Midbrain (tissue), 1 donor: ENCODE data around the gene LTO1.
A peak's percentile ranks its signal among the peaks of the same experiment; 100 is the strongest.
"Not testable (repeated sequence)": the region's sequence is repeated elsewhere in the genome, so short reads cannot be mapped to it uniquely, and the experiment has no call there.

ENCODE experiments used
- DNase-seq: peaks from one replicate; lab custom pipeline; 2025; lab: John Stamatoyannopoulos, UW

Gene LTO1

DNA sequence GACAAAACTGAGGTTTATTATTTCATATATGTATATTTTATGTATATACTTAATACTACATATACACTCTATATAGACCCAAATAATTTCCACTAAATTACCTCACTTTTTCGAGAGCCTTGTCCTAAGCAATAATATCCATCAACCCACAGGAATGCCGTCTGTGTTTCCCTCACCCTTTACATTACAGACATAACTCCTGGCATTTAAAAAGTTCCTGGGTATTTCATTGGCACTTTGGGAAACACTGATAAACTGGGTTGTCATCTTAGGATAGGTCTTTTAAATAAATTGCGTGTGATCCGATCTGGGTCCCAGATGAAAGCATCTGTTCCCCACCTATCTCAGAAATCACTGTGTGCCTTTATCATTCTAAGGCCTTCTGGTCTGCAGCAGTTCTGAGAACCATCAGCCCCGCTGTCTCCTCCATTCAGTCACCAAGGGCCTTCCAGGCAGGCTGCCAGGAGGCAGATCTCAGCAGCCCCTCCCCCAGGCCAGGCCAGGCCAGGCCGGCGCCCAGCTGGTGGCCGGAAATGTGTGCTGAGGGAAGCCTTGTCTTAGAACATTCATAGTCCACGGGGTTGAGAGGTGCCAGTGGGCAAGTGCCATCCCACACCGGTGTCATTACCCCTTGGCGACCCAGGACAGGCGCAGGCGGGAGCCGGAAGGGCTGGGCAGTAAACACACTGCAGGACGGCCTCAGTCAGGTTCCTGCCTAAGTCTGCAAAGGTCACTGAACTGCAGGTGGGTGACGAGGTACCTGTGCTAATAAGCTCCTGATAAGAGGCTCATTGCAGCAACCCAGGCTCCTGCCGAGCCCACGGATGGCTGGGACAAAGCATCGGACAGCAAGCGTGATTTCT lies 25.4 kb upstream of the LTO1 start:
- DNase-seq, result peak; percentile 62

DNA sequence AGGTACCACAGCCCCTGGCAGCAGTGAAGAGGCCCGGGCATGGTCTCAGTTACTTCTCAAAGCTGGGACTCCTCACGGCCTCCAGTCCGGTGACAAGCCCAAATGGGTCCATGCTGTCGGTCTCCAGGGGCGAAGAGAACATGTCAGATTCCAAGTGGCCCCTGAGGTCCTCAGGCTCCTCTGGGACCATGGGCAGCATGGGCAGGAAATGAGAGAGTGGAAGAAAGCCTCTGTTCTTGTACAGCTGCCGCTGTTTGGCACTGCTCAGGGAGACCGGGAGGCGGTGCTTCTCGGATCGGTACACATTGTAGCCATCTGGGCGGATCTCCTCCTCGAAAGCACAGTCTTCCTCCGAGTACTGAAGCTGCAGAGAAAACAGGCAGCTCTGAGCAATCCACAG lies 24.1 kb upstream of the LTO1 start:
- no peak for DNase-seq

DNA sequence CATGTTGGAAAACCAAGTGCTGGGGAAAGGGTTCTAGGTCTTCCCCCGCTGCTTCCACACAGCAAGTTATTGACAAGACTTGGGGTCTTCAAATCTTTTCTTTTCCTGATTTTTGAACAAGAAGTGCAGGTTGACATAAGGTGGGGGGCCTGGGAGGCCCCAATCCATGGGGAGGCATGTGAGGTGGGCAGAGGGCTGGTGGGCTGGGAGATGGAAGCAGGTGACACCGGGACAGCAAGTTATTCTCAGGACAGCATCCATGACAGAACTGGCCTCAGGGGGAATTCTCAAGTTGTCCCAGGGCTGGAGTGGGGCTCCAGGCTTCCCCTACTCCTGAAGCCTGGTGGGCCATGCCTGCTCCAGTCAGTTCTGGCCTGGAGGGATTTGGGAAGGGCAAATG lies 23.2 kb upstream of the LTO1 start:
- DNase-seq, result no peak

DNA sequence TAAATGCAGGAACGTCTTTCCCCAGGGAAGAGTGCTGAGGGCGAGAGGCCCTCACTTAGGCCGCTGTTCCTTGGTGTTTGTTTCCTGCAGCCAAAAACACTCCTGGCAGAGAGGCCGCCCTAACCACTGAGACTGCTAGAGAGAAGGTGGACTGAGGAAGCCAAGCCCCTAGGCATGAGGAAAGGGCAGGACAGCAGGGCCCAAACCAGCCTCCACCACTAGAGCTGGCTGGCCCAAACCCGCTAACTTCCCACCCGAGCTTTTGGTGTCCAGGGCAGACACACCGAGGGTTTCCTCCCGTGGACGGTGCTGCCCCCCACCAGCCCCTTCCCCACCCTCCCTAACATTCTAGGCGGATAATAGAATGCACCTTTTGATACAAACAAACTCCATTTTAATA lies 22.7 kb upstream of the LTO1 start:
- no peak for DNase-seq

DNA sequence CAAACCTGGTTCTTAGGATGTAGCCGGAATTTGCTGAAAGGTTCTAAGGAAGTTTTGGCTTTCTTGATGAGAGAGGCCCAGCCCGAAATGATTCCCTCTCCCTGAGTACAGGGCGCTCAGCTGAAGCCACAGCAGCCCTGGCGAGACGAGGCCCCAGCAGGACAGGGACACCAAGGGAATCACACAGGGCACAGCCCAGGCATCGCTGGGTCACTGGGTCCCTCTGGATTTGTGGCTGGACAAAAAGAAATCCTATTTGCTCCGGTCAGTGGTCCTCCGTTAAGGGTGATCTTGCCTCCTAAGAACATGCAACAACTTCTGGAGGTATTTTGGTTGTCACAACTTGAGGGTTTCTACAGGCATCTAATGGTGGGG lies 22.3 kb upstream of the LTO1 start:
- DNase-seq, result no peak

DNA sequence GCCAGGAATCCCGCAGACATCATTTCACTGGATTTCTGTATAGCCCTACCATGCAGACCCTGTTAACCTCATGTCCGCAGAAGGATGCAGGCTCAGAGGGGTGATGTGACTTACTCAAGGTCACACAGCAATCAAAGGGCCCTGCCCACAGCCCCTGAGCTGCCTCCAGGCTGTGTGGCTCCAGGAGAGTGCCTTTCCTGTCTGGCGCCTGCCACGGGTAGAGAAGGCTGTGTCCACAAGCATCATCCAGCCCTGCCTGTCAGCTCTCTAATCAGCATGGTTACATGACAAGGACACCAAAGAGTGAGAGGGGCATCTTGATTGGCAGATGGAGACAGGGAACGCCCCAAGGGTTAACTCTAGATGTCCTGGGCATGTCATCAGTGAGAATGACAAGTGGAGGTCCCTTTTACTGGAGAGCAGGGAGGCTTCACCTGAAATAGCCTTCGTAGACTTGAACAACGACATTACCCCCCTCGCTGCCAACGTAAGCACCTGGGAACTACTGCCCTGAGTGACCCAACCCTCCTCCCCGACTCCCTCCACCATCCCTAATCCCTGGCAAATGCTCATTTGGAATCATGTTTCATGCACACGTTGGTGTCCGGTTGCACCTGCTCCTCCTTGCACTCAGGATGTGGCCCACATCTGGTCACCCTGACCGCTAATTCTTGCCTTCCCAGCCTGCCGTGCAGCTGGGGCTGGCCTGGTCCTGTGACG lies 21.8 kb upstream of the LTO1 start:
- no peak for DNase-seq

GRCh38 chr11:69695995-69696394 lies 20.8 kb upstream of the LTO1 start:
- DNase-seq, result not testable (repeated sequence)

GRCh38 chr11:69695581-69695980 lies 20.4 kb upstream of the LTO1 start:
- no peak for DNase-seq

DNA sequence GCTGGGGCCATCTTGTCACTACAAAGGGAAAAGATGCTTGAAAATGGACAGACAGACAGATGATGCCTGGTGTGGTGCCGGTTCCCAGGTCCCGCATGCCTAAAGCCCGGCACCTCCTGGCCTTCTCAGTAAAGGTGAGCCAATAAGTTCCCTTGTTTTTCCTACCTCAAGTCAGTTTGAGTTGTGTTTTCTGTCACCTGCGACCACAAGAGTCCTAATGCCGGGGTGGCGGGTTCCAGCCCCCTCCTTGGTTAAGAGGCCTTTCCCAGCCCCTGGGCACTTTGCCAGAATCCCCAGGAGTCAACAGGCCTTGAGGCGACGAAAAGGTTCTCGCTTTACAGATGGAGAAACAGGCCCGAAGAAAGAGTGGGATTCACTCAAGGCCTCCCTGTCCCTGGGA lies 19.6 kb upstream of the LTO1 start:
- no peak for DNase-seq

GRCh38 chr11:69692422-69692821 lies 17.3 kb upstream of the LTO1 start:
- DNase-seq, result no peak

GRCh38 chr11:69691463-69691862 lies 16.3 kb upstream of the LTO1 start:
- no peak for DNase-seq

DNA sequence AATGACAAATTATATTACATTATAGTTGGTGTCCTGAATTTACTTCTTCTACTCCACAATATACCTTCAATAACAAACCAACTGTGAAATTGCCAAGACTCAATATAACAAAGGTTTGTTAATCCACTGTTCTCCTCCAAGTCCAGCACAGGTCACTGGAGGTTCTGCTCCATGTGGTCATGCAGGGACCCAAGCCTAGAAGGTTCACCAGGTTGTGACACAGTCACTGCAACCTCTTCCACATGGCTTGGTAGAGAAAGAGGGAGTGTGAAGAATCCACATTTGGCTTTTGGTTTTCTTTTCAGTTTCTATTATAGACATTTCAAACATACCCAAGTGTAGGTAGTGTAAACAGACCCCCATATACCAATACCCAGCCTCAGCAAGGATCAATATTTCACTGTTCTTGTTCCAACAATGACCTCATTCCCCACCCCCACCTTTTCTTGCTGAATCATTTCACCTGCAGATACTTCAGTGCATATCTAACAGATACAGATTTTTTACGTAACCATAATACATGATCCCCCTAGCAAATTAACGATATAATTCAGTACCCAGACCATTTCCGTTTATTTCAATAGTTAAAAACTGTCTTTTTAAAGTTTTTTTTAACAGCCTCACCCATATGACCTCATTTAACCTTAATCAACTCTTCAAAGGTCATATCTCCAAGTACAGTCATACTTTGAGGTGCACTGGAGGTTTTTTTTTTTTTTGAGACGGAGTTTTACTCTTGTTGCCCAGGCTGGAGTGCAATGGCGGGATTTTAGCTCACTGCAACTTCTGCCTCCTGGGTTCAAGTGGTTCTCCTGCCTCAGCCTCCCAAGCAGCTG lies 14.5 kb upstream of the LTO1 start:
- no peak for DNase-seq

DNA sequence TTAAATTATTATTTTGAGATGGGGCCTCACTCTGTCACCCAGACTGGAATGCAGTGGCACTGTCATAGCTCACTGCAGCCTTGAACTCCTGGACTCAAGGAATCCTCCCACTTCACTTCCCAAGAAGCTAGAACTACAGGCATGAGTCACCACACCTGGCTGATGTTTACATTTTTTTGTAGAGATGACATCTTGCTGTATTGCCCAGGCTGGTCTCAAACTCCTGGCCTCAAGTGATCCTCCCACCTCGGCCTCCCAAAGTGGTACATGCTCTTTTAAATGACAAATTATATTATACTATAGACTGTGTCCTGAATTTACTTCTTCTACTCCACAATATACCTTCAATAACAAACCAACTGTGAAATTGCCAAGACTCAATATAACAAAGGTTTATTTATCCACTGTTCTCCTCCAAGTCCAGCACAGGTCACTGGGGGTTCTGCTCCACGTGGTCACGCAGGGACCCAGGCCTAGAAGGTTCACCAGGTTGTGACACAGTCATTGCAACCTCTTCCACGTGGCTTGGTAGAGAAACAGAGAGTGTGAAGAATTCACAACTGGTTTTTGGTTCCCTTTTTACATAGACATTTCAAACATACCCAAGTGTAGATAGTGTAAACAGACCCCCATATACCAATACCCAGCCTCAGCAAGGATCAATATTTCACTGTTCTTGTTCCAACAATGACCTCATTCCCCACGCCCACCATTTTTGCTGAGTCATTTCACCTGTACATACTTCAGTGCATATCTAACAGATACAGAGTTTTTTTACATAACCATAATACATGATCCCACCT lies 13.0 kb upstream of the LTO1 start:
- DNase-seq, result not testable (repeated sequence)

DNA sequence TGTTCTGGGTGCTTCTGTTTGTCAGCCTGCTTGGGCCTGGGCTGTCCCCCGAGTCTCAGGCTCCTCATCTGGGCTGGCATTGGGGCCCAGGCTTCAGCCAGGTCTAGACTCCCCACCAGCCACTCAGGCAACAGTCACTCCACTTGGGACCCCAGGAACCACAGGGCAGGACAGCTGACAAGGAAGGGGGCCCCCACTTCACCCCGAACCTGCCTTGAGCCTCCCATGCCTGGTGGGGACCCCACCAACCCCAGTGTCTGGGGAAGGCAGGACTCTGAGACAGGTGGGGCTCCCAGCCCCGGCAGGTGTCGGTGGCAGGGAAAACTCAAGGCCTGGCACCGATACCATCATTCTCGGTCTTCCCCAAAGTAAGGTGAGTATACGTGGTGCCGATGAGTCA lies 11.7 kb upstream of the LTO1 start:
- DNase-seq, result no peak

- no peak for DNase-seq
These were observed 11.3 kb upstream of the LTO1 start for GRCh38 chr11:69686452-69686851.

- no peak for DNase-seq
These were observed 10.2 kb upstream of the LTO1 start for GRCh38 chr11:69685348-69685747.

- no peak for DNase-seq
These were observed 9.5 kb upstream of the LTO1 start for GRCh38 chr11:69684651-69685050.

DNA sequence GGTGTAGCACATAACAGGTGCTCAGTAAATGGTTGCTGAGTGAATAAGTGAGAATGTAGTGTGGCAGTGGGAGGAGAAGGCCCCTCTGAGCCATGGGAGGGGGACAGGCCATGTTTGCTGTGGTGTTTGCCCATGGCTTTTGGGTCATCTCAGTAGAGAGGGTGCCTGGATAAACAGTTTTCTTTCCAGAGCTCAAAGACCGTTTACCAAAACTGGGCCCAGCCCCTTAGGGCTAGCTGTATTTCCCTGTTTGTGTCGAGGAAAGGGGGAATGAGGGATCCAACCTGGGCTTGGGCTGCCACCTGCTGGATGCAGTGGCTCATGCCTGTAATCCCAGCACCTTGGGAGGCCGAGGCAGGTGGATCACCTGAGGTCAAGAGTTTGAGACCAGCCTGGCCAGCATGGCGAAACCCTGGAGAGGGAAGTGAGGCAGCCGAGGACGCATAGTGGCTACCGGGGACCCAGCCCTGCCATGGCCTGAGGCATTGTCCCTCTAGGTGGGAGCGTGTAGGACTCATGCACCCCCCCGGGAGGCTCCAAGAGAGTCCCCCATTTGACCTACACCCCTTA lies 8.7 kb upstream of the LTO1 start:
- no peak for DNase-seq

- no peak for DNase-seq
These were observed 7.7 kb upstream of the LTO1 start for GRCh38 chr11:69682681-69683326.

DNA sequence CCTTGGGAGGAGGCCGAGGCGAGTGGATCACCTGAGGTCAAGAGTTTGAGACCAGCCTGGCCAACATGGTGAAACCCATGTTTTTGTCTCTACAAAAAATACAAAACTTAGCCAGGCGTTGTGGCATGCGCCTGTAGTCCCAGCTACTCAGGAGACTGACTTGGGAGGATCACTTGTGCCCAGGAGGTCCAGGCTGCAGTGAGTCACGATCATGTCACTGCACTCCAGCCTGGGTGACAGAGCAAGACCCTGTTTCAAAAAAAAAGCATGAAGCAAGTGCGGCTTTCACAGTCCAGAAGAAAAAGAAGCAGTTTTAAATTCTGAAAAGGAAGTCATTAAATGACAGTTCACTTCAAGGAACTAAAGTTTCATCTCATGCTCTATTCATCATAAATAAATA lies 7.1 kb upstream of the LTO1 start:
- no peak for DNase-seq

- DNase-seq, result no peak
These were observed 5.5 kb upstream of the LTO1 start for GRCh38 chr11:69680688-69681087.
